ENCODE results near the gene SCTR. TPM values are rescaled to one million over a fixed set of nuclear protein-coding genes. Genes with fewer than 3 reads are reported as not detected.

SCTR gene
- total and polyA plus RNA-seq, 2 donors (not counting 1 experiment from before 2014, with no cell fraction given), result not detected

- no peak overlapping the region for H3K27ac ChIP-seq (ENCODE audit: low read length in 2 of 2)
- H3K79me2 ChIP-seq (ENCODE audit: control insufficient read depth, insufficient read depth, low read length), result no peaks in the 10 kb centered on the region
- H3K9ac ChIP-seq (ENCODE audit: low read length), result no peak overlapping the region
- peaks cover 16% of the 10 kb centered on the region for H3K27me3 Mint-ChIP-seq
- ChIA-PET CTCF (no interaction called here), POLR2A (no interaction called here)
- H3K27ac Mint-ChIP-seq, result no peak overlapping the region
- H3K4me2 ChIP-seq (replicated peaks; ENCODE audit: low read depth, low read length, poor library complexity, severe bottlenecking), result no peak overlapping the region
- no peak for DNase-seq
- no peaks in the 10 kb centered on the region for H3K36me3 ChIP-seq (replicated peaks in 1 of 2; ENCODE audit: control extremely low read depth in 1 of 2, control insufficient read depth in 1 of 2, extremely low read depth in 1 of 2, insufficient read depth in 2 of 2, low read length in 1 of 2)
- no peak for ATAC-seq (ENCODE audit: low read depth)
- H3K4me3 ChIP-seq (ENCODE audit: control extremely low read depth in 1 of 5, extremely low read depth in 1 of 5, insufficient read depth in 1 of 5, low read depth in 2 of 5, low read length in 4 of 5), result no peak overlapping the region
- no peak for TF ChIP-seq EZH2 (IDR thresholded peaks at IDR 0.05; ENCODE audit: borderline replicate concordance, insufficient read depth, low read depth, low read length, poor library complexity, severe bottlenecking)
- TF ChIP-seq, protein P1, sequence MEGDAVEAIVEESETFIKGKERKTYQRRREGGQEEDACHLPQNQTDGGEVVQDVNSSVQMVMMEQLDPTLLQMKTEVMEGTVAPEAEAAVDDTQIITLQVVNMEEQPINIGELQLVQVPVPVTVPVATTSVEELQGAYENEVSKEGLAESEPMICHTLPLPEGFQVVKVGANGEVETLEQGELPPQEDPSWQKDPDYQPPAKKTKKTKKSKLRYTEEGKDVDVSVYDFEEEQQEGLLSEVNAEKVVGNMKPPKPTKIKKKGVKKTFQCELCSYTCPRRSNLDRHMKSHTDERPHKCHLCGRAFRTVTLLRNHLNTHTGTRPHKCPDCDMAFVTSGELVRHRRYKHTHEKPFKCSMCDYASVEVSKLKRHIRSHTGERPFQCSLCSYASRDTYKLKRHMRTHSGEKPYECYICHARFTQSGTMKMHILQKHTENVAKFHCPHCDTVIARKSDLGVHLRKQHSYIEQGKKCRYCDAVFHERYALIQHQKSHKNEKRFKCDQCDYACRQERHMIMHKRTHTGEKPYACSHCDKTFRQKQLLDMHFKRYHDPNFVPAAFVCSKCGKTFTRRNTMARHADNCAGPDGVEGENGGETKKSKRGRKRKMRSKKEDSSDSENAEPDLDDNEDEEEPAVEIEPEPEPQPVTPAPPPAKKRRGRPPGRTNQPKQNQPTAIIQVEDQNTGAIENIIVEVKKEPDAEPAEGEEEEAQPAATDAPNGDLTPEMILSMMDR (IDR thresholded peaks at IDR 0.05), result no peak
- H2AFZ ChIP-seq (ENCODE audit: insufficient read depth, low read depth, low read length, poor library complexity, severe bottlenecking), result no peak overlapping the region
- intact Hi-C loops (cut with micrococcal nuclease), result no loop called here
- peaks cover 4% of the 10 kb centered on the region for H3K9me3 Mint-ChIP-seq (ENCODE audit: insufficient read depth)
- no peaks in the 10 kb centered on the region for H3K4me1 Mint-ChIP-seq
- H3K4me1 ChIP-seq (ENCODE audit: control insufficient read depth in 2 of 2, insufficient read depth in 2 of 2, low read length in 2 of 2), result no peaks in the 10 kb centered on the region
- H3K4me3 Mint-ChIP-seq, result no peak overlapping the region
- H4K20me1 ChIP-seq (ENCODE audit: control insufficient read depth, insufficient read depth, low read length, poor library complexity, severe bottlenecking), result no peaks in the 10 kb centered on the region
- H3K27me3 ChIP-seq (replicated peaks in 1 of 4; ENCODE audit: control extremely low read depth in 1 of 4, control insufficient read depth in 3 of 4, insufficient read depth in 4 of 4, low read length in 3 of 4), result no peaks in the 10 kb centered on the region
- H3K9me3 ChIP-seq (ENCODE audit: control extremely low read depth in 1 of 3, control insufficient read depth in 2 of 3, insufficient read depth in 1 of 3, low read length in 2 of 3), result no peaks in the 10 kb centered on the region
- no CpG with 5 or more reads among the region's 2 CpGs for WGBS (ENCODE audit: insufficient coverage)
Observed at GRCh38 chr2:119565481-119565880, 41.2 kb upstream of the SCTR start.

DNA sequence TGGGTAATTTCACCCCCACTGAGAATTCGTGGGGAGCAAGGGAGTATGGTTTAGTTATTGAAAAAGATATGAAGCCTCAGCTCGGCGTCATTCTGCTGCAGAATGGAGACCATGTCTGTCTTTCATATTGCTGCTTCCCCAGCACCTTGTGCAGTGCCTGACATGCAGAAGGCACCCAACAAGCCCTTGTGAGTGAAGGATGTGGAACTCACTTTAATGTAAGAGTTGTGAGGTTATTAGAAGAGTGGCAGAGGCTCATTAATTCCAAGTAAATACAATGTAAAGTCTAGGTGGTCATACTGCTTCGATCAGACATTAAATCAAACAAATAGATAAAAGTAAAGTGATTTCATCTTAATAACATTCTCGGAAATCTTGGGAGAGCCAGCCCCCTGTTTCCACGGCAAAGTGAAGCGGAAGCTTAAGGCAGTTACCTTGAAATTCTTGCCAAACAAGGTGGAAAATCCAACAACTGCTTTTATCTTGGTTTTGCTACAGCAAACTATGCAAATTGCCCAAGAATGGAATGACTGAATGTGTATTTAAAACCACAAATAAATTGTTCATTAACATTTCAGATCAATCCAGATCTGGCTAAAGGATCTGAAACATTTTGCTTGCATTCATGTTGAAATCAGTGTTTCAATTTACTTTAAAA lies 29.5 kb upstream of the SCTR start:
- Histone ChIP-seq H3K36me3 (replicated peaks in 1 of 2; ENCODE audit: control extremely low read depth in 1 of 2, control insufficient read depth in 1 of 2, extremely low read depth in 1 of 2, insufficient read depth in 2 of 2, low read length in 1 of 2) (no peaks in the 10 kb centered on the region), H4K20me1 (ENCODE audit: control insufficient read depth, insufficient read depth, low read length, poor library complexity, severe bottlenecking) (no peaks in the 10 kb centered on the region), H3K27ac (ENCODE audit: low read length in 2 of 2) (no peak overlapping the region), H3K79me2 (ENCODE audit: control insufficient read depth, insufficient read depth, low read length) (no peaks in the 10 kb centered on the region), H3K27me3 (replicated peaks in 1 of 4; ENCODE audit: control extremely low read depth in 1 of 4, control insufficient read depth in 3 of 4, insufficient read depth in 4 of 4, low read length in 3 of 4) (peaks cover 0 to 6% (median 4%) of the 10 kb centered on the region in 4 experiments), H2AFZ (ENCODE audit: insufficient read depth, low read depth, low read length, poor library complexity, severe bottlenecking) (no peak overlapping the region), H3K4me3 (ENCODE audit: control extremely low read depth in 1 of 5, extremely low read depth in 1 of 5, insufficient read depth in 1 of 5, low read depth in 2 of 5, low read length in 4 of 5) (no peak overlapping the region), H3K4me2 (replicated peaks; ENCODE audit: low read depth, low read length, poor library complexity, severe bottlenecking) (no peak overlapping the region), H3K4me1 (ENCODE audit: control insufficient read depth in 2 of 2, insufficient read depth in 2 of 2, low read length in 2 of 2) (no peaks in the 10 kb centered on the region), H3K9me3 (ENCODE audit: control extremely low read depth in 1 of 3, control insufficient read depth in 2 of 3, insufficient read depth in 1 of 3, low read length in 2 of 3) (no peaks in the 10 kb centered on the region), H3K9ac (ENCODE audit: low read length) (no peak overlapping the region)
- ChIA-PET POLR2A (no interaction called here), CTCF (no interaction called here)
- no peaks in the 10 kb centered on the region for H3K4me1 Mint-ChIP-seq
- no peaks in the 10 kb centered on the region for H3K9me3 Mint-ChIP-seq (ENCODE audit: insufficient read depth)
- no peak overlapping the region for H3K4me3 Mint-ChIP-seq
- no peak for ATAC-seq (ENCODE audit: low read depth)
- intact Hi-C loops (cut with micrococcal nuclease), result no loop called here
- no peak for TF ChIP-seq EZH2 (IDR thresholded peaks at IDR 0.05; ENCODE audit: borderline replicate concordance, insufficient read depth, low read depth, low read length, poor library complexity, severe bottlenecking)
- peaks cover 10% of the 10 kb centered on the region for H3K27me3 Mint-ChIP-seq
- no peak overlapping the region for H3K27ac Mint-ChIP-seq
- WGBS (ENCODE audit: insufficient coverage), result 100% methylated on average over 5 of the region's 7 CpGs
- DNase-seq, result no peak
